Measurements from ENCODE around the gene RLBP1. TPM values are rescaled to one million over a fixed set of nuclear protein-coding genes. Genes with fewer than 3 reads are reported as not detected.

The RLBP1 gene
- total and polyA plus RNA-seq, 2 of the 4 experiments (the other 2 are of a cell fraction): not detected

- H2BK5ac ChIP-seq (ENCODE audit: low read depth, low read length, poor library complexity, severe bottlenecking): no peak overlapping the region
- in situ Hi-C loops (cut with MboI; ENCODE audit: low sequenced_read_pairs): no loop called here
- H3K27me3 ChIP-seq (ENCODE audit: control insufficient read depth, insufficient read depth, low read length): no peaks in the 10 kb centered on the region
- no peak overlapping the region for H2BK15ac ChIP-seq (ENCODE audit: low read depth, low read length)
- H2BK120ac ChIP-seq (ENCODE audit: low read depth, low read length): no peak overlapping the region
- peak overlapping the region; percentile 49; the same call in 1 of the 2 replicates for H3K14ac ChIP-seq (replicated peaks; ENCODE audit: low read depth, low read length)
- peaks cover 0 to 6% of the 10 kb centered on the region in 2 experiments; a peak in 1 of 4 replicates for H3K79me1 ChIP-seq (ENCODE audit: low read depth in 1 of 2, low read length in 2 of 2)
- no peak overlapping the region for H3K56ac ChIP-seq (ENCODE audit: extremely low read depth, insufficient read depth, low read length)
- H2AFZ ChIP-seq (replicated peaks; ENCODE audit: low read length, poor library complexity): peak overlapping the region; percentile 58
- no peaks in the 10 kb centered on the region for H3K9me3 ChIP-seq (ENCODE audit: control insufficient read depth, insufficient read depth, low read length)
- no peak overlapping the region; the same call in 1 of the 2 replicates for H3K23ac ChIP-seq (ENCODE audit: low read depth, low read length)
- DNase-seq (no peak), ATAC-seq (ENCODE audit: low read depth) (peak; percentile 29; the same call in 1 of the 2 replicates)
- H2AK5ac ChIP-seq (ENCODE audit: low read depth, low read length): no peak overlapping the region
- no peak overlapping the region for H3K4me2 ChIP-seq (ENCODE audit: low read depth, low read length)
- no peak overlapping the region for H3K4ac ChIP-seq (ENCODE audit: low read depth, low read length)
- H3K18ac ChIP-seq (ENCODE audit: low read depth, low read length): no peak overlapping the region
- ChIA-PET CTCF (interaction anchor here (0.6 to 1.0 kb wide), 3 partner anchors 10 to 17 kb away, joined by 3 to 6 read pairs (median 3); no protein-coding TSS in a partner anchor), POLR2A (ENCODE audit: unreplicated experiment) (no interaction called here)
- WGBS, 2 experiments (ENCODE audit: extremely low coverage in 2 of 2, insufficient read length in 1 of 2): no CpG with 5 or more reads among the region's 9 CpGs
- H4K91ac ChIP-seq (ENCODE audit: insufficient read depth, low read depth, low read length): no peak overlapping the region
- peaks cover 21% of the 10 kb centered on the region for H3K9me1 ChIP-seq (ENCODE audit: insufficient read depth, low read length)
- intact Hi-C loops (cut with micrococcal nuclease): no loop called here
- dilution Hi-C loops (cut with HindIII; ENCODE audit: low sequenced_read_pairs, unreplicated experiment): no loop called here
- H3K4me1 ChIP-seq (ENCODE audit: control insufficient read depth, insufficient read depth, low read length): peaks cover 2% of the 10 kb centered on the region
- peak overlapping the region; percentile 44 for H2AK9ac ChIP-seq (replicated peaks; ENCODE audit: low read depth, low read length, poor library complexity)
- peaks cover 47% of the 10 kb centered on the region for H3K36me3 ChIP-seq (ENCODE audit: control insufficient read depth, insufficient read depth, low read length)
- H4K8ac ChIP-seq (ENCODE audit: low read depth in 2 of 2, low read length in 2 of 2): no peak overlapping the region
- TF ChIP-seq CTCF (conservative IDR thresholded peaks at IDR 0.05; ENCODE audit: low read depth, low read length): no peak
- no peak for TF ChIP-seq BHLHE40 (IDR thresholded peaks at IDR 0.05; ENCODE audit: low read depth, low read length)
- TF ChIP-seq RFX5 (IDR thresholded peaks at IDR 0.05; ENCODE audit: low read depth, low read length): no peak
- no peak for TF ChIP-seq CHD1 (IDR thresholded peaks at IDR 0.05; ENCODE audit: low read depth, low read length)
- no peak for TF ChIP-seq CEBPB (IDR thresholded peaks at IDR 0.05; ENCODE audit: low read depth, low read length)
- TF ChIP-seq MAZ (IDR thresholded peaks at IDR 0.05; ENCODE audit: borderline replicate concordance, low read depth, low read length): no peak
- TF ChIP-seq, protein P1, sequence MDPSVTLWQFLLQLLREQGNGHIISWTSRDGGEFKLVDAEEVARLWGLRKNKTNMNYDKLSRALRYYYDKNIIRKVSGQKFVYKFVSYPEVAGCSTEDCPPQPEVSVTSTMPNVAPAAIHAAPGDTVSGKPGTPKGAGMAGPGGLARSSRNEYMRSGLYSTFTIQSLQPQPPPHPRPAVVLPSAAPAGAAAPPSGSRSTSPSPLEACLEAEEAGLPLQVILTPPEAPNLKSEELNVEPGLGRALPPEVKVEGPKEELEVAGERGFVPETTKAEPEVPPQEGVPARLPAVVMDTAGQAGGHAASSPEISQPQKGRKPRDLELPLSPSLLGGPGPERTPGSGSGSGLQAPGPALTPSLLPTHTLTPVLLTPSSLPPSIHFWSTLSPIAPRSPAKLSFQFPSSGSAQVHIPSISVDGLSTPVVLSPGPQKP (IDR thresholded peaks at IDR 0.05; ENCODE audit: borderline replicate concordance, low read depth, low read length): no peak
- TF ChIP-seq POLR2A (IDR thresholded peaks at IDR 0.05; ENCODE audit: low read depth, low read length): no peak
- no peak for TF ChIP-seq RCOR1 (IDR thresholded peaks at IDR 0.05; ENCODE audit: insufficient replicate concordance, low read length)
- no peak for TF ChIP-seq SMC3 (IDR thresholded peaks at IDR 0.05; ENCODE audit: low read depth, low read length)
- TF ChIP-seq RAD21 (IDR thresholded peaks at IDR 0.05; ENCODE audit: low read length): no peak
- no peak for TF ChIP-seq MAFK (IDR thresholded peaks at IDR 0.05; ENCODE audit: low read depth, low read length)
- TF ChIP-seq NFE2L2 (IDR thresholded peaks at IDR 0.05; ENCODE audit: low read depth, low read length): no peak
- TF ChIP-seq USF2 (IDR thresholded peaks at IDR 0.05; ENCODE audit: low read depth, low read length): no peak
- no peak for TF ChIP-seq FOS (IDR thresholded peaks at IDR 0.05; ENCODE audit: low read depth, low read length)
- TF ChIP-seq MXI1 (IDR thresholded peaks at IDR 0.05; ENCODE audit: borderline replicate concordance, low read depth, low read length): no peak
- no TSS peak for BruUV-seq (replicated peaks)
- no peak overlapping the region for H3K4me3 ChIP-seq (ENCODE audit: insufficient read depth, low read depth, low read length)
- no peak overlapping the region for H3K9ac ChIP-seq (ENCODE audit: low read depth, low read length)
- H4K20me1 ChIP-seq (ENCODE audit: insufficient read depth, low read length): no peaks in the 10 kb centered on the region
- H2BK20ac ChIP-seq (ENCODE audit: low read depth, low read length): no peak overlapping the region
- H4K5ac ChIP-seq (ENCODE audit: low read depth, low read length): no peak overlapping the region
- H3K27ac ChIP-seq (ENCODE audit: insufficient read depth, low read length): no peak overlapping the region
These were observed 33.9 kb downstream of the RLBP1 start for GRCh38 chr15:89187301-89187985.
